GM12878 (cell line): ENCODE measurements around the gene IL17RE. TPM values are rescaled to one million over a fixed set of nuclear protein-coding genes. Genes with fewer than 3 reads are reported as not detected.
A peak's percentile ranks its signal among the peaks of the same experiment; 100 is the strongest.

Source experiments
- ATAC-seq: fragments of 200-7000 bp; cut with Tn5 transposase; 3 replicates; pipeline ENCODE4 v1.9.1; 2020; ENCODE audit warnings: mild to moderate bottlenecking, moderate library complexity
- BruUV-seq: library from RNA; stranded (reverse); fragments of 400-500 nt; replicated peaks from 2 replicates; lab custom pipeline; 2021; lab: Mats Ljungman, UMichigan
- CTCF ChIA-PET: fragments of 300-600 bp; sonication (Branson Sonifier 250); formaldehyde crosslinking; extraction: SDS; loops from one replicate; lab custom pipeline; 2021; ENCODE audit warnings: inconsistent platforms; lab: Yijun Ruan, JAX
- POLR2A ChIA-PET: fragments of 350-600 bp; formaldehyde crosslinking; extraction: SDS; loops from one replicate; lab custom pipeline; 2021; ENCODE audit warnings: inconsistent platforms; lab: Charles Lee
- RAD21 ChIA-PET: fragments of 300-600 bp; sonication (Branson Sonifier 250); formaldehyde crosslinking; loops from one replicate; lab custom pipeline; 2023; ENCODE audit warnings: antibody characterized with exemption; ENCODE audit not compliant: unreplicated experiment; lab: Charles Lee
- SMC1A ChIA-PET: fragments of 300-600 bp; sonication (Branson Sonifier 250); formaldehyde crosslinking; loops from one replicate; lab custom pipeline; 2023; ENCODE audit not compliant: unreplicated experiment, uncharacterized antibody; lab: Charles Lee
- DNase-seq: peaks from one replicate; pipeline ENCODE4 v3.0.0-alpha.2; 2011; ENCODE audit warnings: low read depth, low spot score
- FAIRE-seq: peaks from 3 replicates; lab custom pipeline; 2011; peaks lifted over from hg19 to GRCh38; lab: Jason Lieb, UNC
- H2AFZ ChIP-seq: 2 replicates; pipeline ENCODE4 v1.6.0; 2011; ENCODE audit warnings: low read depth, low read length, control low read depth; ENCODE audit not compliant: control insufficient read depth
- H3K27ac ChIP-seq: 2 replicates; pipeline ENCODE4 v1.5.1; 2011; ENCODE audit warnings: control low read depth; ENCODE audit not compliant: control insufficient read depth, insufficient read depth
- H3K27me3 ChIP-seq, 2 experiments: replicated peaks in 1 of 2; 2 replicates each; pipeline versions ENCODE4 v1.6.0 to v1.6.1; 2011; ENCODE audit warnings: low read length in 1 of 2; ENCODE audit not compliant: control insufficient read depth in 2 of 2, insufficient read depth in 2 of 2
- H3K36me3 ChIP-seq, 2 experiments: 2 replicates each; pipeline ENCODE4 v1.5.1; 2011; ENCODE audit warnings: low read length in 1 of 2; ENCODE audit not compliant: control insufficient read depth in 2 of 2, insufficient read depth in 2 of 2
- H3K4me1 ChIP-seq: 2 replicates; pipeline ENCODE4 v1.6.1; 2011; ENCODE audit warnings: mild to moderate bottlenecking, low read length, moderate library complexity, mixed read lengths; ENCODE audit not compliant: control insufficient read depth, insufficient read depth
- H3K4me2 ChIP-seq: 2 replicates; pipeline ENCODE4 v1.6.0; 2011; ENCODE audit warnings: control low read depth; ENCODE audit not compliant: control insufficient read depth, insufficient read depth
- H3K4me3 ChIP-seq: fragments of 200-600 bp; sonication (generic); 2 replicates; pipeline ENCODE4 v1.5.1; 2016
- H3K79me2 ChIP-seq: 2 replicates; pipeline ENCODE4 v1.6.0; 2011; ENCODE audit warnings: low read length; ENCODE audit not compliant: control insufficient read depth, insufficient read depth
- H3K9ac ChIP-seq: 2 replicates; pipeline ENCODE4 v1.8.0; 2011; ENCODE audit warnings: low read length, control low read depth, mixed read lengths; ENCODE audit not compliant: control insufficient read depth, insufficient read depth
- H3K9me3 ChIP-seq: replicated peaks from 3 replicates; pipeline ENCODE4 v1.5.1; 2011; ENCODE audit warnings: mild to moderate bottlenecking, low read length; ENCODE audit not compliant: control insufficient read depth, insufficient read depth
- H4K20me1 ChIP-seq: 2 replicates; pipeline ENCODE4 v1.6.0; 2011; ENCODE audit not compliant: control insufficient read depth, insufficient read depth
- CTCF ChIP-seq, 3 experiments: IDR thresholded peaks in 2 of 3; conservative IDR thresholded peaks in 1 of 3; 2 replicates each; pipeline ENCODE4 v1.5.1; 2011; ENCODE audit warnings: low read depth in 3 of 3, low read length in 3 of 3, mild to moderate bottlenecking in 3 of 3, control low read depth in 2 of 3, moderate library complexity in 2 of 3, inconsistent platforms in 1 of 3, mixed read lengths in 1 of 3; ENCODE audit not compliant: control insufficient read depth in 2 of 3, insufficient read depth in 1 of 3; ENCODE audit errors: extremely low read depth in 1 of 3
- EED ChIP-seq: sonication (generic); IDR thresholded peaks from 2 replicates; pipeline ENCODE4 v1.6.1; 2016; ENCODE audit warnings: antibody characterized with exemption, low read depth
- WGBS: methylation state at CpG from one replicate; pipeline ENCODE4 v1.1.6; 2016; ENCODE audit warnings: low lambda C conversion rate; ENCODE audit not compliant: insufficient replicate concordance, insufficient coverage; ENCODE audit errors: missing lambda C conversion rate; 5-methylcytosine and 5-hydroxymethylcytosine counted together
- in situ Hi-C: fragments of 300-500 bp; cut with MboI; formaldehyde crosslinking; loops from 9 replicates; pipeline ENCODE4 v1.14.3; 2018; ENCODE audit warnings: mixed read lengths
- intact Hi-C: fragments of 100-400 bp; cut with micrococcal nuclease; formaldehyde crosslinking; loops from one replicate; pipeline ENCODE4 v1.14.2; 2022; ENCODE audit not compliant: unreplicated experiment
- polyA plus RNA-seq, 11 experiments: library from polyadenylated mRNA; depleted of rRNA in 4 of 11; unstranded in 6 of 11; stranded (reverse) in 5 of 11; fragments of >200 nt; fragmentation: Nextera tagmentation in 4 of 11; fragmentation: Illumina TruSeq in 1 of 11; extraction: Ambion mirVana in 4 of 11; extraction: Trizol in 1 of 11; gene quantifications; 1 replicate in 1 of 11; 2 replicates in 10 of 11; pipeline versions ENCODE4 v1.2.1 to v1.2.3, GENCODE V29; 2011 to 2016; ENCODE audit warnings: inconsistent platforms in 2 of 11, missing spikeins in 2 of 11, low read depth in 1 of 11
- total RNA-seq, 4 experiments: library from RNA; depleted of rRNA in 3 of 4; stranded (reverse); fragments of >200 nt in 3 of 4; fragmentation: Illumina TruSeq in 1 of 4; extraction: Trizol in 1 of 4; gene quantifications; 2 replicates each; pipeline versions ENCODE4 v1.2.1 to v1.2.3, GENCODE V29; 2013 to 2021
- TF ChIP-seq, protein P1 (sequence below): IDR thresholded peaks from 2 replicates; pipeline ENCODE4 v1.6.1; 2012; ENCODE audit warnings: improper control_type of control experiment, low read depth, low read length; ENCODE audit not compliant: insufficient replicate concordance

Gene IL17RE
- total and polyA plus RNA-seq, 10 of the 15 experiments (the other 5 are each of a cell fraction or from before 2014, with no cell fraction given), result 0.04 to 0.51 (median 0.12) TPM; not detected in 2

DNA sequence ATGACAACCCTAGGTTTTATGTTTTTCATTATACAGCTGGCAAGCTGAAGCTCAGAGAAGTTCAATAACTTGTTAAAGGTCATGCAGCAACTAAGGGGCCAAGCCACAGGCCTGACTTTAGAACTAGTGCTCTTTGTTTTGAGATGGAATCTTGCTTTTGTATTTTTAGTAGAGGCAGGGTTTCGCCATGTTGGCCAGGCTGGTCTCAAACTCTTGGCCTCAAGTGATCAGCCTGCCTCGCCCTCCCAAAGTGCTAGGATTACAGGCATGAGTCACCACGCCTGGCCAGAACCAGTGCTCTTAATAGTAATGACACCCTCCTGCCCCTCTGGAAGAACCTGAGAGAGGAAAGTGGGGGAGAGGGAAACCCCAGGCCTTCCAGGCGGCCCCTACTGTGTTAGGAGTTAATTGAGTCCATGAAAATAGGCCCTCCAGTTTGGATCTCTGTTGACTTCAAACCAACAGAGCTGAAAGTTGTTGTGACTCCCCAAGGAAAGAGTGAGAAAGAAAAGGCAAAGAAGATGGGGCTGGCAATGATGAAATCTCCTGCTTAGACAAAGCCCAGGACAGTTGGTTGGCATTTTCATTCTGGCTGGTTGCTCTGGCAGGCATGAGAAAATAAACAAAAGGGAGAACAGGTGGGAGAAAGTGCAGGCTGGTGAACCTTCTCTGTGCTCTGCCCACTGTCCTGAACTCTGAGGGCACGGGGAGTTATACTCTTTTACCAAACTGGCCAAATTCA lies 53.1 kb downstream of the IL17RE start (continued):
- TF ChIP-seq, protein P1, sequence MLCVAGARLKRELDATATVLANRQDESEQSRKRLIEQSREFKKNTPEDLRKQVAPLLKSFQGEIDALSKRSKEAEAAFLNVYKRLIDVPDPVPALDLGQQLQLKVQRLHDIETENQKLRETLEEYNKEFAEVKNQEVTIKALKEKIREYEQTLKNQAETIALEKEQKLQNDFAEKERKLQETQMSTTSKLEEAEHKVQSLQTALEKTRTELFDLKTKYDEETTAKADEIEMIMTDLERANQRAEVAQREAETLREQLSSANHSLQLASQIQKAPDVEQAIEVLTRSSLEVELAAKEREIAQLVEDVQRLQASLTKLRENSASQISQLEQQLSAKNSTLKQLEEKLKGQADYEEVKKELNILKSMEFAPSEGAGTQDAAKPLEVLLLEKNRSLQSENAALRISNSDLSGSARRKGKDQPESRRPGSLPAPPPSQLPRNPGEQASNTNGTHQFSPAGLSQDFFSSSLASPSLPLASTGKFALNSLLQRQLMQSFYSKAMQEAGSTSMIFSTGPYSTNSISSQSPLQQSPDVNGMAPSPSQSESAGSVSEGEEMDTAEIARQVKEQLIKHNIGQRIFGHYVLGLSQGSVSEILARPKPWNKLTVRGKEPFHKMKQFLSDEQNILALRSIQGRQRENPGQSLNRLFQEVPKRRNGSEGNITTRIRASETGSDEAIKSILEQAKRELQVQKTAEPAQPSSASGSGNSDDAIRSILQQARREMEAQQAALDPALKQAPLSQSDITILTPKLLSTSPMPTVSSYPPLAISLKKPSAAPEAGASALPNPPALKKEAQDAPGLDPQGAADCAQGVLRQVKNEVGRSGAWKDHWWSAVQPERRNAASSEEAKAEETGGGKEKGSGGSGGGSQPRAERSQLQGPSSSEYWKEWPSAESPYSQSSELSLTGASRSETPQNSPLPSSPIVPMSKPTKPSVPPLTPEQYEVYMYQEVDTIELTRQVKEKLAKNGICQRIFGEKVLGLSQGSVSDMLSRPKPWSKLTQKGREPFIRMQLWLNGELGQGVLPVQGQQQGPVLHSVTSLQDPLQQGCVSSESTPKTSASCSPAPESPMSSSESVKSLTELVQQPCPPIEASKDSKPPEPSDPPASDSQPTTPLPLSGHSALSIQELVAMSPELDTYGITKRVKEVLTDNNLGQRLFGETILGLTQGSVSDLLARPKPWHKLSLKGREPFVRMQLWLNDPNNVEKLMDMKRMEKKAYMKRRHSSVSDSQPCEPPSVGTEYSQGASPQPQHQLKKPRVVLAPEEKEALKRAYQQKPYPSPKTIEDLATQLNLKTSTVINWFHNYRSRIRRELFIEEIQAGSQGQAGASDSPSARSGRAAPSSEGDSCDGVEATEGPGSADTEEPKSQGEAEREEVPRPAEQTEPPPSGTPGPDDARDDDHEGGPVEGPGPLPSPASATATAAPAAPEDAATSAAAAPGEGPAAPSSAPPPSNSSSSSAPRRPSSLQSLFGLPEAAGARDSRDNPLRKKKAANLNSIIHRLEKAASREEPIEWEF, result no peak

DNA sequence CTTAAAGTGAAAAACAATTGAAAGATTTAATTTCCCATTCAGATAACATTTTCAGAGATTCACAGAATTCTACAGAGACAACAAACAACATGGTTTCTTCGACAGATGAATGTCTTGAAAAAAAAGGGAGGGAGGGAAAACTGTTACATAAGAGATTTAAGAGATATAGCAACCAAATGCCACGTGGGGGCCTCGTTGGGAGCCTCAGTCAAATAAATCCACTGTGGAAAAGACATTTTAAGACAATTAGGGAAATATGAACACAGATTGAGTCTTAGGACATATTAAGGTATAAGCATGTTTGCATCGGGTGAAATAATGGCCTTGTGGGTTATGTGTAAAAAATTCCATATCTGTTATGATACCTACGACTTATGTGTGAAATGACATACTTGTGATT lies 54.6 kb downstream of the IL17RE start:
- POLR2A ChIA-PET, result no interaction called here
- DNase-seq (no peak), ATAC-seq (no peak), FAIRE-seq (no peak)
- Histone ChIP-seq H3K27ac (no peak overlapping the region), H3K9me3 (no peaks in the 10 kb centered on the region), H3K9ac (no peak overlapping the region), H3K4me1 (no peaks in the 10 kb centered on the region), H3K79me2 (no peaks in the 10 kb centered on the region), H2AFZ (no peak overlapping the region), H3K27me3 (no peaks in the 10 kb centered on the region), H3K4me2 (no peak overlapping the region), H3K4me3 (no peak overlapping the region), H3K36me3 (no peaks in the 10 kb centered on the region), H4K20me1 (no peaks in the 10 kb centered on the region)
- TF ChIP-seq CTCF (IDR thresholded peaks at IDR 0.05 in 2 of 3, conservative IDR thresholded peaks at IDR 0.05 in 1 of 3; ENCODE audit: control insufficient read depth in 2 of 3, extremely low read depth in 1 of 3, insufficient read depth in 1 of 3, low read depth in 3 of 3, low read length in 3 of 3) (peak in 1 of 3 experiments; percentile 12; a peak in 1 of 6 replicates), EED (no peak)
- RAD21 ChIA-PET, result no interaction called here
- 56% methylated on average over 5 of the region's 5 CpGs for WGBS
- SMC1A ChIA-PET, result no interaction called here
- in situ Hi-C loops, result no loop called here
- BruUV-seq, result no TSS peak
- intact Hi-C loops, result loop anchor here (10.0 kb wide), 1 partner anchor 268 kb away; no protein-coding TSS in a partner anchor
- CTCF ChIA-PET, result no interaction called here
